Measurements from ENCODE around the gene GPR152. TPM values are rescaled to one million over a fixed set of nuclear protein-coding genes. Genes with fewer than 3 reads are reported as not detected.
A peak's percentile ranks its signal among the peaks of the same experiment; 100 is the strongest.

Gene GPR152
- total RNA-seq, 6 donors from 2014 or later: not detected

- 79 to 80% methylated on average over 17 to 22 of the region's 24 CpGs for WGBS, 2 donors
- DNase-seq (peak in 1 of 2 donors; percentile 54), ATAC-seq (ENCODE audit: low FRiP score in 2 of 2) (no peak)
- peaks cover 0 to 4% (median 2%) of the 10 kb centered on the region in 4 donors for H3K4me1 ChIP-seq
- H3K36me3 ChIP-seq: peaks cover 9 to 95% (median 77%) of the 10 kb centered on the region in 4 donors
- H3K4me3 ChIP-seq: no peak overlapping the region
- no peaks in the 10 kb centered on the region for H3K9me3 ChIP-seq
- H3K27me3 ChIP-seq: no peaks in the 10 kb centered on the region
- no peak overlapping the region for H3K27ac ChIP-seq
- TF ChIP-seq POLR2A (IDR thresholded peaks at IDR 0.05): no peak
- no peak for TF ChIP-seq POLR2AphosphoS5 (IDR thresholded peaks at IDR 0.05)
- no peak for TF ChIP-seq CTCF (IDR thresholded peaks at IDR 0.05)
- no peak for TF ChIP-seq EP300 (IDR thresholded peaks at IDR 0.05)
These were observed 38.9 kb upstream of the GPR152 start for GRCh38 chr11:67491276-67492068.

GRCh38 chr11:67490727-67491065 is 38.2 kb upstream of the GPR152 start:
- no peak overlapping the region for H3K4me3 ChIP-seq
- TF ChIP-seq POLR2A (IDR thresholded peaks at IDR 0.05) (no peak), POLR2AphosphoS5 (IDR thresholded peaks at IDR 0.05) (no peak), EP300 (IDR thresholded peaks at IDR 0.05) (no peak), CTCF (IDR thresholded peaks at IDR 0.05) (no peak)
- WGBS, 2 donors: 85% methylated on average over 15 of the region's 15 CpGs; no CpG with 5 or more reads in 1 of the 2 donors
- H3K27ac ChIP-seq: no peak overlapping the region
- no peaks in the 10 kb centered on the region for H3K9me3 ChIP-seq
- H3K36me3 ChIP-seq: peaks cover 9 to 87% (median 73%) of the 10 kb centered on the region in 4 donors
- no peaks in the 10 kb centered on the region for H3K27me3 ChIP-seq
- ATAC-seq (ENCODE audit: low FRiP score in 2 of 2): no peak
- peaks cover 3 to 12% (median 8%) of the 10 kb centered on the region in 4 donors for H3K4me1 ChIP-seq
- peak in 1 of 2 donors; percentile 77 for DNase-seq

GRCh38 chr11:67489885-67490726 is 37.6 kb upstream of the GPR152 start:
- TF ChIP-seq EP300 (IDR thresholded peaks at IDR 0.05) (no peak), POLR2AphosphoS5 (IDR thresholded peaks at IDR 0.05) (no peak), CTCF (IDR thresholded peaks at IDR 0.05) (no peak), POLR2A (IDR thresholded peaks at IDR 0.05) (no peak)
- Histone ChIP-seq H3K27me3 (no peaks in the 10 kb centered on the region), H3K4me3 (no peak overlapping the region), H3K9me3 (no peaks in the 10 kb centered on the region), H3K27ac (no peak overlapping the region), H3K4me1 (peaks cover 7 to 18% (median 10%) of the 10 kb centered on the region in 4 donors), H3K36me3 (peaks cover 9 to 81% (median 69%) of the 10 kb centered on the region in 4 donors)
- DNase-seq (peak in 1 of 2 donors; percentile 71), ATAC-seq (ENCODE audit: low FRiP score in 2 of 2) (no peak)
- WGBS, 2 donors: 81 to 95% methylated on average over 5 to 23 of the region's 23 CpGs

- 76 to 92% methylated on average over 11 to 24 of the region's 25 CpGs for WGBS, 2 donors
- H3K27ac ChIP-seq: no peak overlapping the region
- H3K4me1 ChIP-seq: peaks cover 14 to 25% (median 18%) of the 10 kb centered on the region in 4 donors
- H3K9me3 ChIP-seq: no peaks in the 10 kb centered on the region
- H3K4me3 ChIP-seq: no peak overlapping the region
- no peaks in the 10 kb centered on the region for H3K27me3 ChIP-seq
- no peak for ATAC-seq (ENCODE audit: low FRiP score in 2 of 2)
- peak in 1 of 2 donors; percentile 76 for DNase-seq
- H3K36me3 ChIP-seq: peaks cover 9 to 75% (median 63%) of the 10 kb centered on the region in 4 donors
- no peak for TF ChIP-seq CTCF (IDR thresholded peaks at IDR 0.05)
- no peak for TF ChIP-seq POLR2A (IDR thresholded peaks at IDR 0.05)
- no peak for TF ChIP-seq POLR2AphosphoS5 (IDR thresholded peaks at IDR 0.05)
- no peak for TF ChIP-seq EP300 (IDR thresholded peaks at IDR 0.05)
These were observed 36.8 kb upstream of the GPR152 start for GRCh38 chr11:67489203-67489884.
